Stimulated activated CD4-positive, alpha-beta T cell treated with anti-CD3 and anti-CD28 coated beads, Interleukin-1b, Interleukin-23, amount 100 ng/mL, for 1 hour (primary cell): ENCODE results near the gene NME7.
"Not testable (repeated sequence)": the region's sequence is repeated elsewhere in the genome, so short reads cannot be mapped to it uniquely, and the experiment has no call there.

Source experiments
- DNase-seq, 2 donors: peaks; one replicate each; pipeline ENCODE4 v3.0.0-alpha.2; 2020; ENCODE audit warnings: low read depth in 2 of 2

The NME7 gene

GRCh38 chr1:169127305-169127704 is 240.3 kb downstream of the NME7 start:
- DNase-seq: no peak

GRCh38 chr1:169126335-169126734 is 241.3 kb downstream of the NME7 start:
- DNase-seq: no peak

DNA sequence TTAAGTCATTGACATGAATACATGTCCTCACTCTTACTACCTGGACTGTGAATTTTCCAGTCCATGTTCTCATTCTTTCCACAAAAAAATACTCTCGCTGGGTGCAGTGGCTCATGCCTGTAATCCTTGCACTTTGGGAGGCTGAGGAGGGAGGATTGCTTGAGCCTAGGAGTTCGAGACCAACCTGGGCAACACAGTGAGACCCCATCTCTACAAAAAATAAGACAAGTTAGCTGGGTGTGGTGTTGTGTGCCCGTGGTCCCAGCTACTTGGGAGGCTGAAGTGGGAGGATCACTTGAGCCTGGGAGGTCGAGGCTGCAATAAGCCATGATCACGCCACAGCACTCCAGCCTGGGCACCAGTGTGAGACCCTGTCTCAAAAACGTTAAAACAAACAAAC is 242.0 kb downstream of the NME7 start:
- not testable (repeated sequence) for DNase-seq

DNA sequence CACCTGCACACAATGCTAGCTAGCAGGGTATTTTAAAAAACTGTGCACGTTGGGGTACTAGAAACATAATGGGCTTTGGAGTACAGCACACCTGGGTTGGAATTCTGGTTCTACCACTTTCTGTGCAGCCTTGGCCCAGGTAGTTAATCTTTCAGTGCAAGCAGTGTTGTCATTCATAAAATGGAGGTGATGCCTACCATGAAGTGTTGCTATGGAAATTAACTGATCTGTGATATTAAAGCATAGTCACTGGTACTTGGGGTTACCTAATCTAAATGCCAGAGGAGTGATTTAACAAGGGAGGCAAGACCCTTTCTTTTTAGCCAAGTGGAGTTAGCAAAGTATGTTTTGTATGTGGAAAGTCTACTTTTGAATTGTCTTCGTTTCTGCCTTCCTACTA is 243.1 kb downstream of the NME7 start:
- no peak for DNase-seq

GRCh38 chr1:169122976-169123375 is 244.6 kb downstream of the NME7 start:
- DNase-seq: no peak

GRCh38 chr1:169121146-169121923 is 246.3 kb downstream of the NME7 start:
- DNase-seq: no peak

DNA sequence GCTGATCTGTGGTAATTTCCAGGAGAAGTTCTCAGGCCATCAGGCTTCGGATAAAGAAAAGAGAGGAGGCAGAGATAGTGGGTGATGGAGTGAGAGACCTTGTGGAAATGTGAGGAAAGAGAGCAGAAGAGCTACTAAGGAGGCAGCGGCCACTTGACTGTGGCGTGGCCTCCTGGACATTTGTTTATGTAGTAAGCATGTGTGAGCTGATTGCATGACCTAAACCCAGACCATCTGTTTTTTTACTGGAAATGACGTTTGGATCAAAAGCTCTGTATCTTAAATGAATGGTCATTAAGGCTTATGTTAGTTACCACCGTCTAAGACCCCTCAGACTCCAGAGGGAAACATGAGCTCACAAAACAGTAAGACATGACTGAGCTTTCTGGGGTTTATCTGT is 247.5 kb downstream of the NME7 start:
- DNase-seq: no peak

DNA sequence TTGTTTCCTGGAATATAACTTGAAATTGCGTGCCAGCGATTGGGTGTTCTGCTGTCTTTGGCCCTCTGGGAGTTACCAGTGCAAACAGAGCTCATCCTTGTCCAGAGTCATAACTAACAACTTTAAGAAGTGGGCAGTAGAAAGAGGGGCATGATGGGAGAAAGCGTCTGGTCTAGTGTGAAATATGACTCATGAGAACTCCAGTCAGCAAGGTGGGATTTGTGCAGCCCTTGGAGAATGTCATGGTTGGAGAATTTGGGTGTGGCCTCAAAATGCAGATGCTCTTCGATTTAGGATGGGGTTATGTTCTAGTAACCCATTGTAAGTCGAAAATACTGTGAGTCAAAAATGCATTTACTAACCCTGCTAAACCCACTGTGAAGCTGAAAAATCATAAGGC is 248.2 kb downstream of the NME7 start:
- no peak for DNase-seq

DNA sequence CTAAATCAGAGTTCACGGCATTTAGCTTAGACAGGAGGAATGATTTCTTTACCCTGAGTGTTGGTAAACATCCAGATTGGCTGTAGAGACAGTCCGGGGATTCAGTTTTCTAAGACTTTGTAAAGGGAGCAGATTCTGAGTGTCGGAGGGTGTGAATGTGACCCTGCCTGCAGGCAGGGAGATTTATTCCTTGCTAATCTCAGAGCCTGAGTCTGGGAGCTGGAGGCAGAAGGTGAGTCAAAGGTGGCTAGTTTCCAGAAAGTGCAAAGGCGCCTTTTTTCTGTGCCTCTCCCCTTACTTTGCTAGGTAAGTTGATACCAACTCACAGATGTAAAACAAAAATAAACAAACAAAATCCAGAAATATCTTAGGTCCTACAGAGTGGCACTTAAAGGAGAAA is 249.4 kb downstream of the NME7 start:
- DNase-seq: no peak

DNA sequence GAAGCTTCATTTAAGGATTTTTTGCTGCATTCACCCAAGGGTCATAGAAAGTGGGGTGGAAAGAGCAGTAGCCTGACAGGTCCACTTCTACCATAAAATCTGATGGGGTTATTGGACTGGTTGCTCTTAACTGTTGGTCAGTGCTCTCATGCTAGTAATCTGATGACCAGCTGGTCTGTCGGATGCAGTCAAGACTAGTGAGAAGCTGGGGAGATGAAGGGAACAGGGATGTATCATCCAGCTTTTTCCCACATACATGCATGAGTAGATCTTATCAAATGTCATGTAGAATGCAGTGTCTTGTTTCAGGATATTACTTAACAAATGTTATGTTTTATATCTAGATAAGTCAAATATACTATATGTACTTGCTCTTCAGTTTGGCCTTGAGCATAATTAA is 250.0 kb downstream of the NME7 start:
- DNase-seq: no peak

GRCh38 chr1:169117014-169117413 is 250.6 kb downstream of the NME7 start:
- DNase-seq: no peak

DNA sequence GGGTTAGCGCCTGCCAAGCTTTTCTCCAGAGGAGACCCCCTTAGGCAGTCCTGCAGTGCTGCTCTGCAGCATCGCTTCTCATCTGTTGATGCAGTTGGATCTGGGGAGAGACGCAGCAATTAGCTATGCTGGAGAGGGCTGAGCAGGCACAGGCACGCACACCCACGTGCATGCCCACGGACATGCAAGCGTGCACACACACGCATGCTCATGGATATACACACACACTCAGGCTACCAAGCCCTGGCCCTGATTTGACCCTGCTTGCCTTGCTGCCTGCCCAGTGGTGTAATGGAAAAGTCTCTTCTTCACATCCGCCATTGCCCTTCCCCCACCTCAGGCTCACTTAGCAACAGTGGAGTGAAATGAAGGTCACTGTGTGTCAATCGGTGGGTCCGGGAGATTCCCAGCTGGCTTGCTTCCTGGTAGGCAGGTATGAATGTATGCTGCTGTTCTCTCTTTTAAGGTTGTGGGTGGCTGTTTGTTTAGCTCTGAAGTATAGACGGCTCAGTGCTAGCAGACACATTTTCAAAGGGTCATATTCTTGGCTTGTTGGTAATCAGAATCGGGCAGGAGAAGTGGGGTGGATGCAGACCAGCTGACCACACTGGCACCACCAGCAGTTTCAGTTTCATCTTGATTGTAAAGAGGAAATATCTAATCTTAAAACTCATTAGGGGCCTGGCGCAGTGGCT is 251.6 kb downstream of the NME7 start:
- no peak for DNase-seq

- no peak for DNase-seq
Observed at GRCh38 chr1:169113613-169114119, 253.9 kb downstream of the NME7 start.

DNA sequence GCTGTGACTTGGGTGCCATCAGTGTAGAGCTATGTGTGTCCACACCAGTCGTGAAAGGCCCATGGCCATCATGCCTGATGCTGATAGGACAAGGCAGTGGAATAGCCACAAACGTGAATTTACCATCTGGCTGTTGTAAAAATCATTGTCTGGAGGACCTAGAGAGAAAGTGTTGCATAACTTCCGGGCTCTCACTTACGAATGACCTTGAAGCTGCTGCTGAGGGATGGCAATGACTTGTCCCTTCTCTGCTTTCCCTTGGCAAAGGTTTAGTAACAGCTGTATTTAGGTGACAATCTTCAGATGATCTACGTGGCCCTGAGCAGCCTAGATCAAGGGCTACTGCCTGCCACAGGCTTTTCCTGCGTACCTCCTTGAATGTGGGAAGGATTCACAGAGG is 255.4 kb downstream of the NME7 start:
- DNase-seq: no peak

DNA sequence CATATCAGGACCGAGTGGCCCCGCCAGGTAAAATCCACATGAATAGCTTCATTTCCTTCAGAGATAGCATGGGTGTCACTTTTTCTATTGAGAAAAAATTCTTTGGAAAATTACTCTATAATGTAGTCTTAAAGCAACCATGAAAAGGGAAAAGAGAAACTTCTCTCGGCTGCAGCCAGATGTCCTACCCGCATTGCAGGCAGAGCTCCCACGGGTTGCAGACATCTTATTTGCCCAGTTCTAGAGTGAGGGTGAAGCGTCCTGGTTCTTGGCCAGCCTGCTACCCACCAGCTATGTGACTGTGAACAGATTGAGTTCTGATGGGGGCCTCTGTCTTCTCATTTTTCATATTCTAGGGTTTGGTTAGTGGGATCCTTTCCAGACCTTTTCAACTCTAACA is 256.1 kb downstream of the NME7 start:
- DNase-seq: no peak

GRCh38 chr1:169110689-169111447 is 256.7 kb downstream of the NME7 start:
- no peak for DNase-seq

DNA sequence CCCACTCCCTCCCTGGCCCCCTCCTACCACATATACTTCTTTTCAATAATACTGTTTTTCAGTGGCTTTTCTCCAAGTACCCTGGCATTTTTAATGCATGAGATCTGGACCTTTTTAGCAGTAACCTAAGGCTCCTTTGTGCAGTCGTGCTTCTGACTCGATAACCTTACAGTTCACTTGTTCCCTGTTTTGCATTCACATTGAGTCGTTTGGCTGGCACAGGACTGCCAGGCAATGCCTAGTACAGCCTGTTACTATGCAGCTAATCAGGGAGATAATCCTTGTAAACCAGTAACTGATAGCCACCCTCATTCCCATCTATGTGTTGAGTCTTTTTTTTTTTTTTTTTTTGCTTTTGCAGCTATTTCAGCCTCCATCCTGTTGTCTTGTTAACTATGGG is 257.4 kb downstream of the NME7 start:
- DNase-seq: no peak

DNA sequence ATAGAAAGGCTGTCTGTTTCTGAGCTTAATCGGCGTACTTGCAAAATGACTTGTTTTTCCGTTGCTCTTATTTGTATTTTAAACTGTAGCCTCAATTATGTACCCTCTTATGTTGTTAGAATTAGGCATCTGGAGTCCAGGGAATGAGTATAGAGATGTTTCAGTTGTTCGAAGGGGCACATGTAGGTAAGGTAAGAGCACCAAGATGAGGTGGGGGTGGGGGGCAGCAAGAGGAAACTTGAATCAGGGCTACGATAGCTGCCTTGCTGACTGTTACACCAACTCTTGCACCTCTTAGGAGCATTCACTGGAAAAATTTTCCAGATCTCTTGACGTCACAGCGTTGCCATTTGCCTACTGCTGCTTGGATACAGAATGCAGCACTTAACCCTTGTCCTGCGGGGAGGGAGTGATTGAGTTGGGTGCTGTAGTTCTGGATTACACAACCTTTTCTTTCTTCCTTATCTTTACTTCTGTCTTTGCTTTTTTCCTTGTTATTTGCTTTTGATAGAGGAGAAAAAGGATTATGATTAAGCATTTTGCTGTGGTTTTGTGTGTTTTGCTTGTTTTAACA is 257.9 kb downstream of the NME7 start:
- DNase-seq: no peak

DNA sequence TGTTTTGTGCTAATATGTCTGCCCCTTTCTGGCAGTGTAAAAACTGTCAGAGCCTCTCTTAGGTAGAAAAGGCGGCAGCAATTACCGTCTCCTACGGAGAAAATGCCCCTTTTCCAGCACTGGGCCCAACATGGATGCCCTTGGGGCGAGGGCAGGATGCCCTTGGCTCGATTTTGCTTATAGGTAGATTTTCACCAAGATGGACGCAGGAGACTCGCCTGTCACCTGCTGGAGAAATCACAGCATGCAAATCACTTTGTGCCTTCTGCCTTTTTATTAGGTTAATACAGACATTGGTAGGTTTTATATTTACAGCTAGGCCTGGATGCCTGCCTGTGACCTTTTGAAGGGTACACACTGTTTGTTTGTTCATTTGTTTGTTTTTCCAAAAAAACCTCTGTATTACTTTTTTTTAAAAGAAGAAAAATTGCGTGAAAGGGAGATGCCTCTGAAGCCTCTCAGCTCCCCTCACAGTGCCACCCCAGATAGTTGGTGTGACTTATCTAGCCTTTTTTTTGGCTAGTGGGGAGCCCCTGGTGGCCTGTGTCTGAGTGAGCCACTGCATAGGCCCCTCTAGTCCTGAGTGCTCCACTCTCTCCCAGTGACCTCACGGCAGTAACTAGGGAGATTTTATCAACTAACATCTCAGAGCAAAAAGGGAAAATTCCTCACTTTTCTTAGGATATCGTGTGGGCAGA is 258.6 kb downstream of the NME7 start:
- DNase-seq: no peak

DNA sequence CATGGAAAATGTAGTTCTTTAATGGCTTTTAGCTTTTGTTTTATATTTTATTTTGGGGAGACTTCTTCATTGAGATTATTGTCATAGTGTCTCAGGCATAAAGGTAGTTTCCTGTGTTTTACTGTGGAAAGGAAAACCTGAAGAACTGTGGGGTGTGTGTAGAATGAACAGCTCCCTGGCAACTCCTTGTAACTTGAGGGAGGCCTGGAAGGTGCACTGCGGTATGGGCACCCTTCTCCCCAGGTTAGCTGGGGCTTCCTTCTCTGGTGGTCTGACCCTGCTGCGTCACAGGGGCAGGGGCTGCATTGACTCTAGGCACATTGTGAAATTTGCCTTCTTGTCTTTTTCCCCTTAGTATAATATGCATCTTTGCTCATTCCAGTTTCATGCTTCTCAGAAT is 259.4 kb downstream of the NME7 start:
- DNase-seq: no peak

DNA sequence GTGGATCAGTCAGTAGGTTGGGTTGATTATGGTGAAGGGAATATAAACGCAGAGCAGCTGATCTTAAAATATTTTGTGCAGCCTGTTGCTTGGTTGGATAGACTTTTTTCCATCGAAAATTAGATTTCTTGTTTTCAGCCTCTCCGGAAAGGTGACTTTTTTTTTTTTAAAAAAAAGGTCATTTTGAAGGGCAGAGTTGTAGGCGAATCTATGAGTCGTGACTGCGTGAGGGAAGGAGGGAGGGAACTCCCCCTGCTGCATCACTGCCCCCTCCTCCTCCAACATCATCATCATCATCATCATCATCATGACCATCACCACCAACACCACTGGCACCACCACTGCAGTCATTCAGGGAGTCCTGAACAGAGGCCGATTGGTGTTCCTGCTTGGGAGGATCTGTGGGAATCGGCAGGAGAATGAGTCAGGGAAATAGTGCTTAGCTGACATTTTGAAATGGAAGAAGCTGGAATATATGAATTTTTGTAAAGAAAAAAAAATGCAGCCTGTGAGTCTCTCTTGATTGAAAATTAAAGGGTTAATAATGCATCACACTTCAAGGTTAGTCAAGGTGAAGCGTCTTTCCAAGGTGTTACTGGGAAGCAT is 259.9 kb downstream of the NME7 start:
- no peak for DNase-seq
